Progenitor cell of endocrine pancreas (in vitro differentiated cells): ENCODE results near the gene SHMT1. TPM values are rescaled to one million over a fixed set of nuclear protein-coding genes. Genes with fewer than 3 reads are reported as not detected.

ENCODE experiments used
- DNase-seq: peaks from one replicate; pipeline ENCODE4 v3.0.0; 2021; ENCODE audit warnings: low spot score; ENCODE audit not compliant: unreplicated experiment
- H3K27ac Mint-ChIP-seq: 2 replicates; pipeline ENCODE4 v1.8.0; 2021; ENCODE audit warnings: mild to moderate bottlenecking, moderate library complexity, mixed read lengths
- H3K27me3 Mint-ChIP-seq: 2 replicates; pipeline ENCODE4 v1.8.0; 2021; ENCODE audit warnings: mixed read lengths
- H3K36me3 Mint-ChIP-seq: 2 replicates; pipeline ENCODE4 v1.8.0; 2022; ENCODE audit warnings: mixed read lengths; ENCODE audit not compliant: insufficient read depth
- H3K4me1 Mint-ChIP-seq: 2 replicates; pipeline ENCODE4 v1.8.0; 2021; ENCODE audit warnings: low read depth, mixed read lengths
- H3K4me3 Mint-ChIP-seq: 2 replicates; pipeline ENCODE4 v1.8.0; 2021; ENCODE audit warnings: low read depth, mild to moderate bottlenecking, moderate library complexity, mixed read lengths
- H3K9me3 Mint-ChIP-seq: 2 replicates; pipeline ENCODE4 v1.8.0; 2021; ENCODE audit warnings: low read depth, mixed read lengths
- total RNA-seq: library from RNA; stranded (reverse); gene quantifications from 2 replicates; pipeline ENCODE4 v1.2.1, GENCODE V29; 2021
- TF ChIP-seq, protein P1 (sequence below): fragments of 200-600 bp; sonication (generic); IDR thresholded peaks from one replicate; pipeline ENCODE4 v1.5.0; 2021; ENCODE audit warnings: antibody characterized with exemption, mild to moderate bottlenecking; ENCODE audit not compliant: unreplicated experiment

The SHMT1 gene
- total RNA-seq, 1 donor from 2014 or later: 36.1 TPM

DNA sequence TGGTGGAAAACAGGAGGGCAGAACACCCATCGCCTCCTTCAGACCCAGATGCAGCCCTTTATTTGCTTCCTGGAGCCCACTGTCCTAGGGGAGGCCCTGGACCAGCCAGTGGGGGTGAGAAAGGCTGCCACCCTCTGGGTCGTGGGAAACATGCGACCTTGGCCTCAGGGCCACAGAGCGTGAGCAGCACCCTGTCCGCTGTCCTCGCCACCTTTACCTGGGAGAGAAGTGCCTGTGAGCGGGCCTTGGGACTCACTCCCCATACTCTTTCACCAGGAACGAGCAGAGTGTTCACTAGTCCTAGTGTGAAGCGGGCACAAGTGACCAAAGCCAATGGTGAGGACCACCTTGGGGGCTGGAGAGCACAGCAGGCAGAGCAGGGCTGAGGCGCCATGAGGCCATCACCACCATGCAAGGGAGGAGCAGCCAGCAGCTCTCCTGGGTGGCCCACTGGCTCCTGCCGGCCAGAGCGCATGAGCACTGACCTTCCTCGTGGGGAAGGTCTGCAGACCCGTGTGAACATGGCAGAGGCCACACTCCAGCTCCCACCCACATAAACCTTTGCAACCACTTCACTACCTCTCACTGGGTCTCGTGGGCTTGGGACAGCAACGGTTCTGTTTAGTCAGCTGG is 39.7 kb downstream of the SHMT1 start:
- H3K9me3 Mint-ChIP-seq: no peaks in the 10 kb centered on the region
- H3K27ac Mint-ChIP-seq: no peak overlapping the region
- no peak for DNase-seq
- H3K4me1 Mint-ChIP-seq: peaks cover 10% of the 10 kb centered on the region
- no peak overlapping the region for H3K4me3 Mint-ChIP-seq
- TF ChIP-seq, protein P1, sequence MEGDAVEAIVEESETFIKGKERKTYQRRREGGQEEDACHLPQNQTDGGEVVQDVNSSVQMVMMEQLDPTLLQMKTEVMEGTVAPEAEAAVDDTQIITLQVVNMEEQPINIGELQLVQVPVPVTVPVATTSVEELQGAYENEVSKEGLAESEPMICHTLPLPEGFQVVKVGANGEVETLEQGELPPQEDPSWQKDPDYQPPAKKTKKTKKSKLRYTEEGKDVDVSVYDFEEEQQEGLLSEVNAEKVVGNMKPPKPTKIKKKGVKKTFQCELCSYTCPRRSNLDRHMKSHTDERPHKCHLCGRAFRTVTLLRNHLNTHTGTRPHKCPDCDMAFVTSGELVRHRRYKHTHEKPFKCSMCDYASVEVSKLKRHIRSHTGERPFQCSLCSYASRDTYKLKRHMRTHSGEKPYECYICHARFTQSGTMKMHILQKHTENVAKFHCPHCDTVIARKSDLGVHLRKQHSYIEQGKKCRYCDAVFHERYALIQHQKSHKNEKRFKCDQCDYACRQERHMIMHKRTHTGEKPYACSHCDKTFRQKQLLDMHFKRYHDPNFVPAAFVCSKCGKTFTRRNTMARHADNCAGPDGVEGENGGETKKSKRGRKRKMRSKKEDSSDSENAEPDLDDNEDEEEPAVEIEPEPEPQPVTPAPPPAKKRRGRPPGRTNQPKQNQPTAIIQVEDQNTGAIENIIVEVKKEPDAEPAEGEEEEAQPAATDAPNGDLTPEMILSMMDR: no peak
- peaks cover 12% of the 10 kb centered on the region for H3K36me3 Mint-ChIP-seq
- H3K27me3 Mint-ChIP-seq: no peaks in the 10 kb centered on the region

GRCh38 chr17:18323007-18323406 is 40.3 kb downstream of the SHMT1 start:
- Mint-ChIP-seq H3K4me3 (no peak overlapping the region), H3K9me3 (no peaks in the 10 kb centered on the region), H3K27me3 (no peaks in the 10 kb centered on the region), H3K4me1 (peaks cover 12% of the 10 kb centered on the region), H3K36me3 (peaks cover 12% of the 10 kb centered on the region), H3K27ac (no peak overlapping the region)
- TF ChIP-seq, protein P1: no peak
- no peak for DNase-seq

DNA sequence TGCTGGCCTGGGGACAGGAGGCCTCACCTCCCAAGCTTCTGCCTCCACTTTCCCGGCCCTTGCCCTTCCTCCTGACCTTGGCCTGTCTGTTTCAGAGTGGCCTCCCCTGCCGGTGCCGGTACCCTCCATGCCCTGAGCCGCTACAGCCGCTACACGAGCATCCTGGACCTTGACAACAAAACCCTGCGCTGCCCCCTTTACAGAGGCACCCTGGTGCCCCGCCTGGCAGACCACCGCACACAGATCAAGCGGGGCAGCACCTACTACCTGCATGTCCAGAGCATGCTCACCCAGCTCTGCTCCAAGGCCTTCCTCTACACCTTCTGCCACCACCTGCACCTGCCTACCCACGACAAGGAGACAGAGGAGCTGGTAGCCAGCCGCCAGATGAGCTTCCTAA is 40.8 kb downstream of the SHMT1 start:
- Mint-ChIP-seq H3K4me1 (peaks cover 15% of the 10 kb centered on the region), H3K36me3 (peaks cover 10% of the 10 kb centered on the region), H3K27ac (no peak overlapping the region), H3K4me3 (no peak overlapping the region), H3K27me3 (no peaks in the 10 kb centered on the region), H3K9me3 (no peaks in the 10 kb centered on the region)
- TF ChIP-seq, protein P1: no peak
- no peak for DNase-seq

- Mint-ChIP-seq H3K4me3 (no peak overlapping the region), H3K9me3 (no peaks in the 10 kb centered on the region), H3K27me3 (no peaks in the 10 kb centered on the region), H3K27ac (no peak overlapping the region), H3K4me1 (peaks cover 20% of the 10 kb centered on the region), H3K36me3 (peaks cover 11% of the 10 kb centered on the region)
- TF ChIP-seq, protein P1: no peak
- DNase-seq: no peak
Observed at GRCh38 chr17:18321309-18321708, 42.0 kb downstream of the SHMT1 start.

- no peak for DNase-seq
- Mint-ChIP-seq H3K36me3 (peaks cover 11% of the 10 kb centered on the region), H3K4me3 (no peak overlapping the region), H3K9me3 (no peaks in the 10 kb centered on the region), H3K4me1 (peaks cover 26% of the 10 kb centered on the region), H3K27me3 (no peaks in the 10 kb centered on the region), H3K27ac (no peak overlapping the region)
- TF ChIP-seq, protein P1: no peak
Observed at GRCh38 chr17:18320301-18320700, 43.0 kb downstream of the SHMT1 start.
